IPS-15b (cell line): Measurements from ENCODE around the gene NNT.
"Not testable (repeated sequence)": the region's sequence is repeated elsewhere in the genome, so short reads cannot be mapped to it uniquely, and the experiment has no call there.

Experiments
- H3K27me3 ChIP-seq: one replicate; pipeline ENCODE4 v1.6.1; 2013; ENCODE audit warnings: low read length; ENCODE audit not compliant: control insufficient read depth, insufficient read depth
- H3K36me3 ChIP-seq: one replicate; pipeline ENCODE4 v1.6.1; 2013; ENCODE audit warnings: low read length; ENCODE audit not compliant: control insufficient read depth, insufficient read depth
- H3K4me1 ChIP-seq: one replicate; pipeline ENCODE4 v1.6.1; 2013; ENCODE audit warnings: mild to moderate bottlenecking, low read length; ENCODE audit not compliant: control insufficient read depth, insufficient read depth
- H3K4me3 ChIP-seq: one replicate; pipeline ENCODE4 v1.5.1; 2013; ENCODE audit warnings: low read depth, low read length
- H3K9ac ChIP-seq: one replicate; pipeline ENCODE4 v1.6.1; 2013; ENCODE audit warnings: low read depth, mild to moderate bottlenecking, low read length
- H3K9me3 ChIP-seq: one replicate; pipeline ENCODE4 v1.6.1; 2013; ENCODE audit warnings: mild to moderate bottlenecking, low read length; ENCODE audit not compliant: control insufficient read depth, insufficient read depth

NNT gene

DNA sequence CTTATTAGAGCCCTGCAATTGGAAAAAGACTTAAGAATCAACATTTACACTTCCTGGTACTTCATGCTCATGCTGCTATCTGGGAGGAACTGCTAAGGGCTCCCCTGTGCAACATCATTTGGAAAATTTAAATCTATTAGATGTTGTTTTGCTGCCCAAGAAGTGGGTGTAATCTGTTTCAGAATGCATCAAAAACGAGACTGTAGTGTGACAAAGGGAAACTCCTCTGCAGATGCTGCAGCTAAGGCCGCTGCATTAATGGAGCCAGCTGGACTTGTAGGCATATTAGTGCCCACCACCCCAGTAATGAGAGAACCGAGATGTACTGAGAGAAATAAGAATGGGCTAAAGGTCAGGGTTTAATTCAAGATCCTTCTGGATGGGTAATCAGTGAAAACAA, 35.0 kb upstream of the NNT start:
- Histone ChIP-seq H3K9ac (no peak overlapping the region), H3K36me3 (no peaks in the 10 kb centered on the region), H3K4me3 (no peak overlapping the region), H3K9me3 (no peaks in the 10 kb centered on the region), H3K4me1 (no peaks in the 10 kb centered on the region), H3K27me3 (no peaks in the 10 kb centered on the region)

DNA sequence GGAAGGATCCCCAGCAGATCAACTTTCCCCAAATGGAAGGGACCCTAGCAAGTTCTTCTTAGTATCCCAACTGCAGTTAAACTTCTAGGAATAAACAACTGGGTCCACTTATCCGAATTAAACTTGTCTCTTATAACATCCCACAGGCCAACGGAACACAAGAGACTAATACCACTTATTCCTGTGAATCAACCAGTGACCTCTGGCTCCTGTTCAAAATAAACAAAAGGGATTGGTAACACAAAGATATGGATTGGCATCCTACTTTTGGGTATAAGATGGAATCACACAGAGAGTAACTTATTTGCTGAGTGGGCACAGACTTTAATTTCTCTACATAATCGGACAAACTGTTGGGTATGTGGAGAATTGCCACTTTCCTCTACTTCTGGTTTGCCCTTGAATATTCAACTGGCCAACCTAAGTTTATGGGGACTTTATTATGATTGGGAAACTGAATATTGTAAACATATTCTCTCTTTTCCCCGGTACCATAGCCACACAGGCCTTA, 33.7 kb upstream of the NNT start:
- H3K9ac ChIP-seq: no peak overlapping the region
- H3K9me3 ChIP-seq: no peaks in the 10 kb centered on the region
- no peak overlapping the region for H3K4me3 ChIP-seq
- H3K27me3 ChIP-seq: no peaks in the 10 kb centered on the region
- H3K36me3 ChIP-seq: no peaks in the 10 kb centered on the region
- H3K4me1 ChIP-seq: no peaks in the 10 kb centered on the region

DNA sequence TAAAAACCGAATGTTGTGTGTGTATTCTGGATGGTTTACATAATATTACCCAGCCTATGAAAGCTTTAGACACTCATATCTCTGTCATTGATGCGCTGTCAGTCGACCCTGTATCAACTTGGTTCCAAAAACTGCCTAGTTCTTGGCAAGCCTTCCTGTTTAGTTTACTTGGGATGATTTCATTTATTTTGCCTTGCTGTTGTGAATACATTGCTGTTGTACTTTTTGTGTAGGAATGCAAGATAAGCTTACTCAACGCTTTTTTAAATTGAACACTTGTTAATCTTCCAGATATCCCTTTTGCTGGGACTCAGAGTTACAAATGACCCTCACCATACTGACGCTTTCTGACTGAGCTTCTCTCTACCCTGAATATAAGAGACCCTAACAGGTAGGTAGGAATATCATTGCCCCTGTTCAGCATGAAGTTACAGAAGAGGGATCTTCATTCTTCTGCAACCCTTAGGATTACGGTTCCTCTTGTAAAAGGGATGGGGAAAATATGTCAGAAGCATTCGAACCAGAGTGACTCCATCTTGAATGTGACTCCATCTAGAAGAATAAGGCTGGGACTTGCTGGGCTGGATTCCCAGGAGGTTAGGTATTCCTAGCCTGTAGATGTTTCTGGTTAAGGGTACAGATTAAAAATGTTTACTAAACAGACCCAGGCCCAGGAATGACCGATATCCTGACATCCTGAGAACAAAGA, 32.4 kb upstream of the NNT start:
- no peaks in the 10 kb centered on the region for H3K4me1 ChIP-seq
- H3K9ac ChIP-seq: no peak overlapping the region
- no peak overlapping the region for H3K4me3 ChIP-seq
- no peaks in the 10 kb centered on the region for H3K9me3 ChIP-seq
- no peaks in the 10 kb centered on the region for H3K27me3 ChIP-seq
- no peaks in the 10 kb centered on the region for H3K36me3 ChIP-seq

DNA sequence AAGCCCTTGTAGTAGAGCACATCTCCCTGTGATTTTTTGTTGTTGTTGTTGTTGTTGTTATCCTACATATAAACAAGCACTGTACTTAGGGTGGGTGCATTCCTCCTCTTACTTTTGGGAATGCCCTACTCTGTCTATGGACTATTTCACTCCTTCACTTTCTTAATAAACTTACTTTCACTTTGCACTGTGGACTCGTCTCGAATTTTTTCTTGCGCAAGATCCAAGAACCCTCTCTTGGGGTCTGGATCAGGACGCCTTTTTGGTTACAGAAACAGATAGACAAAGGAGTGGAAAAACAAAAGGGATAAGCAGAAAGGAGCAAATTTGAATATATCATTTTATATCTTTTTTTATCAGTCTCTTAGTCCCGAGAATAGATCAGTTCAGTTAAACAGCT, 31.7 kb upstream of the NNT start:
- Histone ChIP-seq H3K4me1 (no peaks in the 10 kb centered on the region), H3K9me3 (no peaks in the 10 kb centered on the region), H3K27me3 (no peaks in the 10 kb centered on the region), H3K4me3 (no peak overlapping the region), H3K36me3 (no peaks in the 10 kb centered on the region), H3K9ac (no peak overlapping the region)

DNA sequence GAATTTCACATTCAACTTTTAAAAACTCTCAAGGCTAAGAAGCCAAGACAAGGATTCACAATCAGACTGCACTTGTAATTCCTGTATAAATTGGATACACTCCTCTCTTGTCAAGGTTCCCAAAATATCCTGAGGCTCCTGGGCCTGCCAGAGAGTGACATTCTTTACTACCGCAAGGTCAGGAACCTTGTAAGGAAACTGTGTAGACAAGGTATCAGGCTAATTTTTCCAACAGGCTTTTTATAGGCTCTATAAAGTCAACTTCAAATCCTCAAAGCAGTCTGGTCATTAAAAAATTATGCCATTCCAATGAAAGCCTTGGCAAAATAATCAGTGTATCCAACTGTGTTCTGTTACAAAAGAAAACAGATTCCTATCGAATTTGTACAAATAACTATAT, 30.6 kb upstream of the NNT start:
- Histone ChIP-seq H3K9ac (no peak overlapping the region), H3K4me3 (no peak overlapping the region), H3K27me3 (no peaks in the 10 kb centered on the region), H3K4me1 (no peaks in the 10 kb centered on the region), H3K9me3 (no peaks in the 10 kb centered on the region), H3K36me3 (no peaks in the 10 kb centered on the region)

DNA sequence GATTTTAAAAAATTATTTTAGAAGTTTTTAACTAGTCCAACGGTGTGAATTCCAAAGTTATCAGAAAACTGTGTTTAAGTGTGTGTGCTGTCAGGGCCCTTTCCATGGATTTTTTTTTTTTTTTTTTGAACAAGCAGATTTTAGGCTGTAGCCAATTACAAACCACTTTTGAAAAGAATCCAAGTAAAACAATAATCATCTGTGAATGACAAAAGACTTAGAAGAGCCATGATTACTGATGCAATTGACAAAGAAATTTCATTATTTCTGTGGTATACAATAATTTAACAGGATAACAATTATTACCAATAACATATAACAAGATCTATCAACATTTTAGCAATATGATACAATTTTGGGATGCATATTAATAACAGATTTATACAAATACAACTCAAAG, 29.9 kb upstream of the NNT start:
- no peaks in the 10 kb centered on the region for H3K9me3 ChIP-seq
- H3K4me1 ChIP-seq: no peaks in the 10 kb centered on the region
- H3K36me3 ChIP-seq: no peaks in the 10 kb centered on the region
- H3K27me3 ChIP-seq: no peaks in the 10 kb centered on the region
- H3K4me3 ChIP-seq: no peak overlapping the region
- no peak overlapping the region for H3K9ac ChIP-seq

DNA sequence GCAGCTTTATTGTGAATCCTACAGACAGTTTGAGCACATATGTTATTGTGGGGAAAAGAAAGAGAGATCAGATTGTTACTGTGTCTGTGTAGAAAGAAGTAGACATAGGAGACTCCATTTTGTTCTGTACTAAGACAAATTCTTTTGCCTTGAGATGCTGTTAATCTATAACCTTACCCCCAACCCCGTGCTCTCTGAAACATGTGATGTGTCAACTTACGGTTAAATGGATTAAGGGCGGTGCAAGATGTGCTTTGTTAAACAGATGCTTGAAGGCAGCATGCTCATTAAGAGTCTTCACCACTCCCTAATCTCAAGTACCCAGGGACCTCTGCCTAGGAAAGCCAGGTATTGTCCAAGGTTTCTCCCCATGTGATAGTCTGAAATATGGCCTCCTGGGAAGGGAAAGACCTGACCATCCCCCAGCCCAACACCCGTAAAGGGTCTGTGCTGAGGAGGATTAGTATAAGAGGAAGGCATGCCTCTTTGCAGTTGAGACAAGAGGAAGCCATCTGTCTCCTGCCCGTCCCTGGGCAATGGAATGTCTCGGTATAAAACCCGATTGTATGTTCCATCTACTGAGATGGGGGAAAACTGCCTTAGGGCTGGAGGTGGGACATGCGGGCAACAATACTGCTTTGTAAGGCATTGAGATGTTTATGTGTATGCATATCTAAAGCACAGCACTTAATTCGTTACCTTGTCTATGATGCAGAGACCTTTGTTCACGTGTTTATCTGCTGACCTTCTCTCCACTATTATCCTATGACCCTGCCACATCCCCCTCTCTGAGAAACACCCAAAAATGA, 22.4 kb upstream of the NNT start:
- H3K4me3 ChIP-seq, H3K9me3 ChIP-seq, H3K9ac ChIP-seq, H3K36me3 ChIP-seq, H3K4me1 ChIP-seq, H3K27me3 ChIP-seq: not testable (repeated sequence)

DNA sequence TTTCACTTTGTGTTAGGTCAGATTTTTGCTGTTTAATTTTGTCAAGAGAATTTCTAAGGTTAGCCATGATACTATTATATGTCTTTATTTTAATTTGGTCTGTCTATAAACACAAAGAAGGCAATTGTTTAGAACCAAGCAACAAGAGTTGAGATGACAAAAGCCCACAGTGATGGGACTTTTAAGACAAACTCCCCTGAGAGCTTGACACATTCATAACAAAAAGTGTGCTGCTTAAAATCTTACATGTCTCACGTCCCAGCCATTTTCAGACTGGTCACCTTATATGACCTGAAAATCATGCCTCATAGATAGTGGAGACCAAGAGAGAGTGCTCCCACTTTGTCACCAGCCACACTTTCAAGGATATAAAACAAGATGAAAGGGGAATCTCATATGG, 21.6 kb upstream of the NNT start:
- H3K4me1 ChIP-seq: peaks cover 7% of the 10 kb centered on the region
- H3K36me3 ChIP-seq: no peaks in the 10 kb centered on the region
- H3K9ac ChIP-seq: no peak overlapping the region
- H3K27me3 ChIP-seq: no peaks in the 10 kb centered on the region
- no peak overlapping the region for H3K4me3 ChIP-seq
- no peaks in the 10 kb centered on the region for H3K9me3 ChIP-seq

DNA sequence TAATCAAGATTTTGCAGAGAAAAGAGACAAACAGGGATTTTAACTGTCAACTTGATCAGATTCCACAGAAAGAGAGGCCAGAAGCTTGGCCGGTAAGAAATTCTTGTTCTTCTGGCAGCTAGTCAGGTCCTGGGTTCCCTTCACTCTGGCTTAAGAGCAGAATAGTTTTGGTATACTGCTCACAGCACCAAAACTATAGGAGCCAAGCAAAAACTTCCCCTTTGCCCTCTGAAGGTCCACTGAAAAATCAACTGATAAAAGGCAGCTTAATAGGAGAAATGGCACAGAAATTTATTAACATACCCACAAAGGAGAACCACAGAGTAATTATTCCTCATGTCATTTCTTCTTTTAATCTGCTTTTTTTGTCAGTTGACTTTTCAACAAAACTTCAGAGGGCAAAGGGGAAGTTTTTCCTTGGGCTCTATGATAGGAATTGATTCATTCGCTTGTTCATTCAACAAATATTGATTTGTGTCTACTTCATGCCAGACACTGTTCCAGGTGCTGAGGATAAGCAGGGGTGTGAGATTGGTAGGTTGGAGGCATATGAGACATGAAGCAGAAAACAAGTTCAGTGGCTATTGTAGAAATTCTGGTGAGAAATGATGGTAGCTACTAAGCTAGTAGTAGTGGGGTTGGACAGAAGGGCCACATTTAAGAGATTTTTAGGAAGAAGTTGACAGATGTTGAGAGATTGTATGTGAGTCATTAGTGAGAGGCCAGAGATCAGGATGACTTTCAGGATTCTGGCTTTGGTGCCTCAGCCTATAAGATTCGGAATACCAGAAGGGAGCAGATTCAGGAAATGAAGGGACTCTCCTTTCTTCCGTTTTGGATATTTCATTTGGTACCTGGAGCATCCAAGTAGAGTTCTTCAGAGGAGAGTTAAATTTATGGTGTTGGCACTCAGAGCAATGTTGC, 20.6 kb upstream of the NNT start:
- H3K36me3 ChIP-seq: no peaks in the 10 kb centered on the region
- H3K27me3 ChIP-seq: no peaks in the 10 kb centered on the region
- H3K9ac ChIP-seq: no peak overlapping the region
- H3K9me3 ChIP-seq: no peaks in the 10 kb centered on the region
- peaks cover 7% of the 10 kb centered on the region for H3K4me1 ChIP-seq
- H3K4me3 ChIP-seq: no peak overlapping the region

DNA sequence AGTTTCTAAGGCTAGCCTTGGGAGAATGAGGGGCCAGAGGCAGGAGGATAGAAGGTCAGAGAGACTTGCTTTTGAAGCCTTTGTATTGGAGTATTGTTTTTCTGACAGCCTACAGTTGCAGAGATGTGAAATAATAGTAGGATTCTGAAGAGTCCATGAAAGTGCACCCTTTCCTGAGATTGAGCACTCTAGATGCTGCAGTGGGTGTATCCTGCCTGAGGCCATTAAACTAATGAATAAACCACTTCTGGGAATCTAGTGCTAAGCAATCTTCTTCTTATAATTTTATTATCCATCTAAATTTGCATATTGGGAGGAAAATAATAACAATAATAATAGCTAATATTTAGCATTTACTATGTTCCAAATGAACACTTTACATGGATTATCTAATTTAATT, 19.3 kb upstream of the NNT start:
- H3K4me3 ChIP-seq: no peak overlapping the region
- no peaks in the 10 kb centered on the region for H3K9me3 ChIP-seq
- no peak overlapping the region for H3K9ac ChIP-seq
- no peaks in the 10 kb centered on the region for H3K27me3 ChIP-seq
- H3K4me1 ChIP-seq: peaks cover 7% of the 10 kb centered on the region
- H3K36me3 ChIP-seq: no peaks in the 10 kb centered on the region

DNA sequence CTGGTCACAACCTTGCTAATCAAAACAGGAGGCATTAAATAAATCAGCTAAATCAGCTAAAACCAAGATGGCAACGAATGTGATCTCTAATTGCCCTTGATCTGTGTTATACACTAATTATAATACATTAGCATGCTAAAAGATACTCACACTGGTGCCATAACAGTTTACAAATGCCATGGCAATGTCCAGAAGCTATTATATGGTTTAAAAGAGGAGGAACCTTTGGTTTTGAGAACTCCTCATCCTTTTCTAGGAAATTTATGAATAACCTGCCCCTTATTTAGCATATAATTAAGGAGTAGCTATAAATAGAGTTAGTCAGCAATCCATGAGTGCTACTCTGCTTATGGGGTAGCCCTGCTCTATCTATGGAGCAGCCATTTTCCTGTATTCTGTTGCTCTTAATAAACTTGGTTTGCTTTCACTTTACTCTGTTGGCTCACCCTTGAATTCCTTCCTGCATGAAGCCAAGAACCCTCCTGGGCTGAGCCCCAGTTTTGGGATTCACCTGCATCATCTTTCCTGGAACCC, 18.7 kb upstream of the NNT start:
- Histone ChIP-seq H3K27me3 (no peaks in the 10 kb centered on the region), H3K9me3 (no peaks in the 10 kb centered on the region), H3K36me3 (no peaks in the 10 kb centered on the region), H3K4me3 (no peak overlapping the region), H3K9ac (no peak overlapping the region), H3K4me1 (peaks cover 7% of the 10 kb centered on the region)
